Colonic mucosa (tissue), 4 donors: ENCODE data around the gene TAOK2. TPM values are rescaled to one million over a fixed set of nuclear protein-coding genes. Genes with fewer than 3 reads are reported as not detected.

Source experiments
- DNase-seq: peaks from one replicate; pipeline ENCODE4 v3.0.0-alpha.2; 2020
- H3K27ac ChIP-seq: fragments of 200-600 bp; one replicate; pipeline ENCODE4 v1.8.0; 2021
- H3K27me3 ChIP-seq: fragments of 200-600 bp; one replicate; pipeline ENCODE4 v1.8.0; 2021
- H3K36me3 ChIP-seq: fragments of 200-600 bp; one replicate; pipeline ENCODE4 v1.8.0; 2021
- H3K4me1 ChIP-seq: fragments of 200-600 bp; one replicate; pipeline ENCODE4 v1.8.0; 2021; ENCODE audit warnings: mild to moderate bottlenecking
- H3K4me3 ChIP-seq: fragments of 200-600 bp; one replicate; pipeline ENCODE4 v1.8.0; 2021
- H3K9ac ChIP-seq, 2 donors: one replicate each; pipeline ENCODE4 v1.7.0; 2013; ENCODE audit warnings: control low read depth in 2 of 2, low read depth in 2 of 2, low read length in 2 of 2
- H3K9me3 ChIP-seq: fragments of 200-600 bp; one replicate; pipeline ENCODE4 v1.8.0; 2021
- CTCF ChIP-seq: fragments of 200-600 bp; IDR thresholded peaks from one replicate; pipeline ENCODE4 v1.8.0; 2022; ENCODE audit warnings: antibody characterized with exemption, mild to moderate bottlenecking
- intact Hi-C: fragments of 100-400 bp; cut with DNase I; formaldehyde crosslinking; loops from one replicate; pipeline ENCODE4 v1.14.1; 2022
- total RNA-seq, 2 donors: library from RNA; stranded (reverse); fragmentation: NEBNext Ultra II Directional in 1 of 2; extraction: Animal tissue kit (Norgen Biotek cat#: 25700) in 1 of 2; gene quantifications; one replicate each; pipeline ENCODE4 v1.2.1, GENCODE V29; 2021
- donor health status: healthy.
- donor health status: DM: no; HTN: no; CAD: no.
- donor health status: DM: no; HTN: no; CAD: no.

The TAOK2 gene
- total RNA-seq, 2 donors from 2014 or later, result 37.4 to 62.3 TPM

- H3K9ac ChIP-seq, result no peak overlapping the region
- no peak overlapping the region for H3K27ac ChIP-seq
- no peak for TF ChIP-seq CTCF
- peaks cover 9% of the 10 kb centered on the region for H3K4me1 ChIP-seq
- no peaks in the 10 kb centered on the region for H3K9me3 ChIP-seq
- H3K4me3 ChIP-seq, result no peak overlapping the region
- no peak for DNase-seq
- no peaks in the 10 kb centered on the region for H3K36me3 ChIP-seq
- peaks cover 12% of the 10 kb centered on the region for H3K27me3 ChIP-seq
- intact Hi-C loops, result loop anchor here (5.0 kb wide), 1 partner anchor 144 kb away; the partner anchor contains the start of gene CDIPT
Measured at GRCh38 chr16:30006095-30006473, 32.4 kb downstream of the TAOK2 start.

GRCh38 chr16:30006659-30007377 is 33.1 kb downstream of the TAOK2 start:
- TF ChIP-seq CTCF, result no peak

GRCh38 chr16:30007378-30007895 is 33.8 kb downstream of the TAOK2 start:
- no peak overlapping the region for H3K9ac ChIP-seq
- intact Hi-C loops, result loop anchor here (5.0 kb wide), 1 partner anchor 145 kb away; the partner anchor contains the start of gene CDIPT
- peaks cover 14% of the 10 kb centered on the region for H3K27me3 ChIP-seq
- TF ChIP-seq CTCF, result no peak
- H3K27ac ChIP-seq, result no peak overlapping the region
- H3K9me3 ChIP-seq, result no peaks in the 10 kb centered on the region
- DNase-seq, result no peak
- H3K4me1 ChIP-seq, result peaks cover 14% of the 10 kb centered on the region
- no peak overlapping the region for H3K4me3 ChIP-seq
- H3K36me3 ChIP-seq, result no peaks in the 10 kb centered on the region

More at GRCh38 chr16:30006659-30007377, 33.1 kb downstream of the TAOK2 start:
- H3K27me3 ChIP-seq, result peaks cover 14% of the 10 kb centered on the region
- no peak overlapping the region for H3K27ac ChIP-seq
- H3K9ac ChIP-seq, result no peak overlapping the region
- H3K4me1 ChIP-seq, result peaks cover 14% of the 10 kb centered on the region
- intact Hi-C loops, result loop anchor here (5.0 kb wide), 1 partner anchor 145 kb away; the partner anchor contains the start of gene CDIPT
- DNase-seq, result no peak
- no peaks in the 10 kb centered on the region for H3K36me3 ChIP-seq
- H3K4me3 ChIP-seq, result no peak overlapping the region
- no peaks in the 10 kb centered on the region for H3K9me3 ChIP-seq

- no peak overlapping the region for H3K27ac ChIP-seq
- no peak for TF ChIP-seq CTCF
- intact Hi-C loops, result loop anchor here (5.0 kb wide), 1 partner anchor 147 kb away; the partner anchor contains the start of gene CDIPT
- no peaks in the 10 kb centered on the region for H3K36me3 ChIP-seq
- peaks cover 14% of the 10 kb centered on the region for H3K4me1 ChIP-seq
- H3K9me3 ChIP-seq, result no peaks in the 10 kb centered on the region
- H3K27me3 ChIP-seq, result peaks cover 14% of the 10 kb centered on the region
- no peak overlapping the region for H3K4me3 ChIP-seq
- H3K9ac ChIP-seq, result peak overlapping the region in 1 of 2 donors; percentile 12
- no peak for DNase-seq
Measured at GRCh38 chr16:30009085-30009862, 35.6 kb downstream of the TAOK2 start.
